BLaER1 treated with 17β-estradiol and CSF1 and Interleukin-3, amounts not matched to agents 10 nM and 100 nM (cell line): ENCODE measurements around the gene MAGI1.

ENCODE experiments used
- H3K27ac ChIP-seq, 11 experiments: shearing (Covaris generic); formaldehyde crosslinking; 2 replicates each; pipeline ENCODE4 v1.8.1; 2022
- H3K27me3 ChIP-seq, 11 experiments: shearing (Covaris generic); formaldehyde crosslinking; 2 replicates each; pipeline ENCODE4 v1.8.1; 2022
- H3K36me3 ChIP-seq, 11 experiments: shearing (Covaris generic); formaldehyde crosslinking; 2 replicates each; pipeline ENCODE4 v1.8.1; 2022
- H3K4me1 ChIP-seq, 10 experiments: shearing (Covaris generic); formaldehyde crosslinking; 2 replicates each; pipeline ENCODE4 v1.8.1; 2022
- H3K4me2 ChIP-seq, 11 experiments: shearing (Covaris generic); formaldehyde crosslinking; 2 replicates each; pipeline ENCODE4 v1.8.1; 2022
- H3K4me3 ChIP-seq, 10 experiments: shearing (Covaris generic); formaldehyde crosslinking; 2 replicates each; pipeline ENCODE4 v1.8.1; 2022
- H3K9ac ChIP-seq, 11 experiments: shearing (Covaris generic); formaldehyde crosslinking; 2 replicates each; pipeline ENCODE4 v1.8.1; 2022
- H3K9me3 ChIP-seq, 11 experiments: shearing (Covaris generic); formaldehyde crosslinking; replicated peaks in 1 of 11; 2 replicates each; pipeline ENCODE4 v1.8.1; 2022
- H4K20me1 ChIP-seq, 11 experiments: shearing (Covaris generic); formaldehyde crosslinking; 2 replicates each; pipeline ENCODE4 v1.8.1; 2022
- Cebpa-rat ChIP-seq, 11 experiments: shearing (Covaris generic); IDR thresholded peaks; 2 replicates each; pipeline ENCODE4 v1.8.1; 2022

MAGI1 gene

GRCh38 chr3:65672871-65673815 lies 365.6 kb downstream of the MAGI1 start:
- no peak overlapping the region for H3K4me3 ChIP-seq
- no peak overlapping the region for H3K27ac ChIP-seq
- no peaks in the 10 kb centered on the region for H3K36me3 ChIP-seq
- H3K27me3 ChIP-seq, result no peaks in the 10 kb centered on the region
- H3K9ac ChIP-seq, result no peak overlapping the region
- peaks cover 0 to 5% (median 0%) of the 10 kb centered on the region in 11 experiments; a peak in 2 of 22 replicates for H3K9me3 ChIP-seq
- no peak for TF ChIP-seq Cebpa-rat (IDR thresholded peaks at IDR 0.05)
- H3K4me1 ChIP-seq, result peaks cover 0 to 25% (median 6%) of the 10 kb centered on the region in 10 experiments; a peak in 7 of 20 replicates
- peak overlapping the region in 1 of 11 experiments; percentile 7; a peak in 1 of 22 replicates for H3K4me2 ChIP-seq
- H4K20me1 ChIP-seq, result no peaks in the 10 kb centered on the region

- Histone ChIP-seq H3K4me1 (peaks cover 0 to 25% (median 6%) of the 10 kb centered on the region in 10 experiments; a peak in 7 of 20 replicates), H4K20me1 (no peaks in the 10 kb centered on the region), H3K9ac (no peak overlapping the region), H3K36me3 (no peaks in the 10 kb centered on the region), H3K4me2 (no peak overlapping the region), H3K9me3 (peaks cover 0 to 7% (median 0%) of the 10 kb centered on the region in 11 experiments; a peak in 2 of 22 replicates), H3K4me3 (no peak overlapping the region), H3K27ac (no peak overlapping the region), H3K27me3 (no peaks in the 10 kb centered on the region)
- no peak for TF ChIP-seq Cebpa-rat (IDR thresholded peaks at IDR 0.05)
Observed at GRCh38 chr3:65672061-65672460, 366.7 kb downstream of the MAGI1 start.

- no peak overlapping the region for H3K4me2 ChIP-seq
- H3K9ac ChIP-seq, result no peak overlapping the region
- peaks cover 0 to 7% (median 0%) of the 10 kb centered on the region in 11 experiments; a peak in 2 of 22 replicates for H3K9me3 ChIP-seq
- TF ChIP-seq Cebpa-rat (IDR thresholded peaks at IDR 0.05), result no peak
- no peaks in the 10 kb centered on the region for H4K20me1 ChIP-seq
- H3K27ac ChIP-seq, result no peak overlapping the region
- H3K36me3 ChIP-seq, result no peaks in the 10 kb centered on the region
- H3K27me3 ChIP-seq, result no peaks in the 10 kb centered on the region
- H3K4me1 ChIP-seq, result peaks cover 0 to 25% (median 6%) of the 10 kb centered on the region in 10 experiments; a peak in 8 of 20 replicates
- H3K4me3 ChIP-seq, result no peak overlapping the region
Observed at GRCh38 chr3:65671004-65671403, 367.7 kb downstream of the MAGI1 start.

GRCh38 chr3:65669163-65669875 lies 369.4 kb downstream of the MAGI1 start:
- peak overlapping the region in 5 of 11 experiments; percentile 6 to 47 (median 21); a peak in 5 of 22 replicates for H3K4me2 ChIP-seq
- no peak overlapping the region for H3K27ac ChIP-seq
- no peak overlapping the region for H3K9ac ChIP-seq
- H3K27me3 ChIP-seq, result no peaks in the 10 kb centered on the region
- no peaks in the 10 kb centered on the region for H3K36me3 ChIP-seq
- H3K9me3 ChIP-seq, result peaks cover 0 to 7% (median 0%) of the 10 kb centered on the region in 11 experiments; a peak in 2 of 22 replicates
- H3K4me3 ChIP-seq, result no peak overlapping the region
- H3K4me1 ChIP-seq, result peaks cover 0 to 29% (median 6%) of the 10 kb centered on the region in 10 experiments; a peak in 9 of 20 replicates
- TF ChIP-seq Cebpa-rat (IDR thresholded peaks at IDR 0.05), result no peak
- H4K20me1 ChIP-seq, result no peaks in the 10 kb centered on the region

GRCh38 chr3:65667963-65668362 lies 370.8 kb downstream of the MAGI1 start:
- H4K20me1 ChIP-seq, result no peaks in the 10 kb centered on the region
- no peak overlapping the region for H3K4me3 ChIP-seq
- H3K9ac ChIP-seq, result no peak overlapping the region
- no peak overlapping the region for H3K27ac ChIP-seq
- no peak for TF ChIP-seq Cebpa-rat (IDR thresholded peaks at IDR 0.05)
- H3K27me3 ChIP-seq, result no peaks in the 10 kb centered on the region
- H3K36me3 ChIP-seq, result no peaks in the 10 kb centered on the region
- H3K9me3 ChIP-seq, result peaks cover 0 to 11% (median 0%) of the 10 kb centered on the region in 11 experiments; a peak in 2 of 22 replicates
- H3K4me1 ChIP-seq, result peaks cover 0 to 29% (median 6%) of the 10 kb centered on the region in 10 experiments; a peak in 9 of 20 replicates
- H3K4me2 ChIP-seq, result no peak overlapping the region

- H3K27me3 ChIP-seq, result no peaks in the 10 kb centered on the region
- H3K9ac ChIP-seq, result no peak overlapping the region
- TF ChIP-seq Cebpa-rat (IDR thresholded peaks at IDR 0.05), result no peak
- peak overlapping the region in 1 of 11 experiments; percentile 45; a peak in 1 of 22 replicates for H3K4me2 ChIP-seq
- H3K27ac ChIP-seq, result no peak overlapping the region
- H4K20me1 ChIP-seq, result no peaks in the 10 kb centered on the region
- peaks cover 0 to 11% (median 0%) of the 10 kb centered on the region in 11 experiments; a peak in 2 of 22 replicates for H3K9me3 ChIP-seq
- H3K36me3 ChIP-seq, result no peaks in the 10 kb centered on the region
- H3K4me3 ChIP-seq, result no peak overlapping the region
- peaks cover 0 to 29% (median 6%) of the 10 kb centered on the region in 10 experiments; a peak in 9 of 20 replicates for H3K4me1 ChIP-seq
Observed at GRCh38 chr3:65666448-65667091, 372.1 kb downstream of the MAGI1 start.

- no peak for TF ChIP-seq Cebpa-rat (IDR thresholded peaks at IDR 0.05)
- Histone ChIP-seq H4K20me1 (no peaks in the 10 kb centered on the region), H3K4me1 (peaks cover 0 to 29% (median 6%) of the 10 kb centered on the region in 10 experiments; a peak in 9 of 20 replicates), H3K4me3 (no peak overlapping the region), H3K27me3 (no peaks in the 10 kb centered on the region), H3K9me3 (peaks cover 0 to 11% (median 0%) of the 10 kb centered on the region in 11 experiments; a peak in 2 of 22 replicates), H3K36me3 (no peaks in the 10 kb centered on the region), H3K9ac (no peak overlapping the region), H3K27ac (peak overlapping the region in 2 of 11 experiments; percentile 8 to 31; a peak in 2 of 22 replicates), H3K4me2 (peak overlapping the region in 2 of 11 experiments; percentile 13 to 45; a peak in 2 of 22 replicates)
Observed at GRCh38 chr3:65665915-65666314, 372.8 kb downstream of the MAGI1 start.

GRCh38 chr3:65664931-65665330 lies 373.8 kb downstream of the MAGI1 start:
- Histone ChIP-seq H3K4me1 (peaks cover 0 to 29% (median 6%) of the 10 kb centered on the region in 10 experiments; a peak in 9 of 20 replicates), H3K9ac (no peak overlapping the region), H3K4me3 (no peak overlapping the region), H3K27me3 (no peaks in the 10 kb centered on the region), H3K27ac (no peak overlapping the region), H3K9me3 (peaks cover 0 to 11% (median 0%) of the 10 kb centered on the region in 11 experiments; a peak in 2 of 22 replicates), H3K36me3 (no peaks in the 10 kb centered on the region), H3K4me2 (peak overlapping the region in 2 of 11 experiments; percentile 13 to 27; a peak in 2 of 22 replicates), H4K20me1 (no peaks in the 10 kb centered on the region)
- no peak for TF ChIP-seq Cebpa-rat (IDR thresholded peaks at IDR 0.05)
